GM12878 (cell line): Measurements from ENCODE around the gene KCNS3. TPM values are rescaled to one million over a fixed set of nuclear protein-coding genes. Genes with fewer than 3 reads are reported as not detected.

Experiments used
- ATAC-seq: fragments of 200-7000 bp; cut with Tn5 transposase; 3 replicates; pipeline ENCODE4 v1.9.1; 2020; ENCODE audit warnings: mild to moderate bottlenecking, moderate library complexity
- BruUV-seq: library from RNA; stranded (reverse); fragments of 400-500 nt; replicated peaks from 2 replicates; lab custom pipeline; 2021; lab: Mats Ljungman, UMichigan
- CTCF ChIA-PET: fragments of 300-600 bp; sonication (Branson Sonifier 250); formaldehyde crosslinking; extraction: SDS; loops from one replicate; lab custom pipeline; 2021; ENCODE audit warnings: inconsistent platforms; lab: Yijun Ruan, JAX
- POLR2A ChIA-PET: fragments of 350-600 bp; formaldehyde crosslinking; extraction: SDS; loops from one replicate; lab custom pipeline; 2021; ENCODE audit warnings: inconsistent platforms; lab: Charles Lee
- RAD21 ChIA-PET: fragments of 300-600 bp; sonication (Branson Sonifier 250); formaldehyde crosslinking; loops from one replicate; lab custom pipeline; 2023; ENCODE audit warnings: antibody characterized with exemption; ENCODE audit not compliant: unreplicated experiment; lab: Charles Lee
- SMC1A ChIA-PET: fragments of 300-600 bp; sonication (Branson Sonifier 250); formaldehyde crosslinking; loops from one replicate; lab custom pipeline; 2023; ENCODE audit not compliant: unreplicated experiment, uncharacterized antibody; lab: Charles Lee
- DNase-seq: peaks from one replicate; pipeline ENCODE4 v3.0.0-alpha.2; 2011; ENCODE audit warnings: low read depth, low spot score
- FAIRE-seq: peaks from 3 replicates; lab custom pipeline; 2011; peaks lifted over from hg19 to GRCh38; lab: Jason Lieb, UNC
- H2AFZ ChIP-seq: 2 replicates; pipeline ENCODE4 v1.6.0; 2011; ENCODE audit warnings: low read depth, low read length, control low read depth; ENCODE audit not compliant: control insufficient read depth
- H3K27ac ChIP-seq: 2 replicates; pipeline ENCODE4 v1.5.1; 2011; ENCODE audit warnings: control low read depth; ENCODE audit not compliant: control insufficient read depth, insufficient read depth
- H3K27me3 ChIP-seq, 2 experiments: replicated peaks in 1 of 2; 2 replicates each; pipeline versions ENCODE4 v1.6.0 to v1.6.1; 2011; ENCODE audit warnings: low read length in 1 of 2; ENCODE audit not compliant: control insufficient read depth in 2 of 2, insufficient read depth in 2 of 2
- H3K36me3 ChIP-seq, 2 experiments: 2 replicates each; pipeline ENCODE4 v1.5.1; 2011; ENCODE audit warnings: low read length in 1 of 2; ENCODE audit not compliant: control insufficient read depth in 2 of 2, insufficient read depth in 2 of 2
- H3K4me1 ChIP-seq: 2 replicates; pipeline ENCODE4 v1.6.1; 2011; ENCODE audit warnings: mild to moderate bottlenecking, low read length, moderate library complexity, mixed read lengths; ENCODE audit not compliant: control insufficient read depth, insufficient read depth
- H3K4me2 ChIP-seq: 2 replicates; pipeline ENCODE4 v1.6.0; 2011; ENCODE audit warnings: control low read depth; ENCODE audit not compliant: control insufficient read depth, insufficient read depth
- H3K4me3 ChIP-seq: fragments of 200-600 bp; sonication (generic); 2 replicates; pipeline ENCODE4 v1.5.1; 2016
- H3K79me2 ChIP-seq: 2 replicates; pipeline ENCODE4 v1.6.0; 2011; ENCODE audit warnings: low read length; ENCODE audit not compliant: control insufficient read depth, insufficient read depth
- H3K9ac ChIP-seq: 2 replicates; pipeline ENCODE4 v1.8.0; 2011; ENCODE audit warnings: low read length, control low read depth, mixed read lengths; ENCODE audit not compliant: control insufficient read depth, insufficient read depth
- H3K9me3 ChIP-seq: replicated peaks from 3 replicates; pipeline ENCODE4 v1.5.1; 2011; ENCODE audit warnings: mild to moderate bottlenecking, low read length; ENCODE audit not compliant: control insufficient read depth, insufficient read depth
- H4K20me1 ChIP-seq: 2 replicates; pipeline ENCODE4 v1.6.0; 2011; ENCODE audit not compliant: control insufficient read depth, insufficient read depth
- ESRRA ChIP-seq: IDR thresholded peaks from 2 replicates; pipeline ENCODE4 v1.6.1; 2012; ENCODE audit warnings: mild to moderate bottlenecking, low read length, improper control_type of control experiment
- IRF4 ChIP-seq: IDR thresholded peaks from 2 replicates; pipeline ENCODE4 v1.6.1; 2011; ENCODE audit warnings: low read depth, low read length
- MTA2 ChIP-seq: fragments of 450-650 bp; IDR thresholded peaks from 2 replicates; pipeline ENCODE4 v1.6.1; 2016; ENCODE audit warnings: low read depth, mild to moderate bottlenecking, moderate library complexity
- NRF1 ChIP-seq: conservative IDR thresholded peaks from 2 replicates; pipeline ENCODE4 v1.6.1; 2011; ENCODE audit warnings: mild to moderate bottlenecking, low read depth, low read length, improper control_type of control experiment
- SP1 ChIP-seq: IDR thresholded peaks from one replicate; pipeline ENCODE4 v1.6.1; 2011; ENCODE audit warnings: low read depth, low read length
- ZNF384 ChIP-seq: IDR thresholded peaks from 2 replicates; pipeline ENCODE4 v1.6.1; 2012; ENCODE audit warnings: low read depth, mild to moderate bottlenecking, low read length, improper control_type of control experiment, borderline replicate concordance
- ZNF622 ChIP-seq: fragments of 450-650 bp; IDR thresholded peaks from 2 replicates; pipeline ENCODE4 v1.6.1; 2017; ENCODE audit warnings: mild to moderate bottlenecking, inconsistent platforms
- WGBS: methylation state at CpG from one replicate; pipeline ENCODE4 v1.1.6; 2016; ENCODE audit warnings: low lambda C conversion rate; ENCODE audit not compliant: insufficient replicate concordance, insufficient coverage; ENCODE audit errors: missing lambda C conversion rate; 5-methylcytosine and 5-hydroxymethylcytosine counted together
- in situ Hi-C: fragments of 300-500 bp; cut with MboI; formaldehyde crosslinking; loops from 9 replicates; pipeline ENCODE4 v1.14.3; 2018; ENCODE audit warnings: mixed read lengths
- intact Hi-C: fragments of 100-400 bp; cut with micrococcal nuclease; formaldehyde crosslinking; loops from one replicate; pipeline ENCODE4 v1.14.2; 2022; ENCODE audit not compliant: unreplicated experiment
- polyA plus RNA-seq, 11 experiments: library from polyadenylated mRNA; depleted of rRNA in 4 of 11; unstranded in 6 of 11; stranded (reverse) in 5 of 11; fragments of >200 nt; fragmentation: Nextera tagmentation in 4 of 11; fragmentation: Illumina TruSeq in 1 of 11; extraction: Ambion mirVana in 4 of 11; extraction: Trizol in 1 of 11; gene quantifications; 1 replicate in 1 of 11; 2 replicates in 10 of 11; pipeline versions ENCODE4 v1.2.1 to v1.2.3, GENCODE V29; 2011 to 2016; ENCODE audit warnings: inconsistent platforms in 2 of 11, missing spikeins in 2 of 11, low read depth in 1 of 11
- total RNA-seq, 4 experiments: library from RNA; depleted of rRNA in 3 of 4; stranded (reverse); fragments of >200 nt in 3 of 4; fragmentation: Illumina TruSeq in 1 of 4; extraction: Trizol in 1 of 4; gene quantifications; 2 replicates each; pipeline versions ENCODE4 v1.2.1 to v1.2.3, GENCODE V29; 2013 to 2021
- TF ChIP-seq, protein P1 (sequence below): IDR thresholded peaks from 2 replicates; pipeline ENCODE4 v1.6.1; 2012; ENCODE audit warnings: low read length, inconsistent platforms
- TF ChIP-seq, protein P2 (sequence below): fragments of 450-650 bp; IDR thresholded peaks from 2 replicates; pipeline ENCODE4 v1.6.1; 2016; ENCODE audit warnings: mild to moderate bottlenecking, moderate library complexity, borderline replicate concordance

The KCNS3 gene
- total and polyA plus RNA-seq, 10 of the 15 experiments (the other 5 are each of a cell fraction or from before 2014, with no cell fraction given) = not detected

DNA sequence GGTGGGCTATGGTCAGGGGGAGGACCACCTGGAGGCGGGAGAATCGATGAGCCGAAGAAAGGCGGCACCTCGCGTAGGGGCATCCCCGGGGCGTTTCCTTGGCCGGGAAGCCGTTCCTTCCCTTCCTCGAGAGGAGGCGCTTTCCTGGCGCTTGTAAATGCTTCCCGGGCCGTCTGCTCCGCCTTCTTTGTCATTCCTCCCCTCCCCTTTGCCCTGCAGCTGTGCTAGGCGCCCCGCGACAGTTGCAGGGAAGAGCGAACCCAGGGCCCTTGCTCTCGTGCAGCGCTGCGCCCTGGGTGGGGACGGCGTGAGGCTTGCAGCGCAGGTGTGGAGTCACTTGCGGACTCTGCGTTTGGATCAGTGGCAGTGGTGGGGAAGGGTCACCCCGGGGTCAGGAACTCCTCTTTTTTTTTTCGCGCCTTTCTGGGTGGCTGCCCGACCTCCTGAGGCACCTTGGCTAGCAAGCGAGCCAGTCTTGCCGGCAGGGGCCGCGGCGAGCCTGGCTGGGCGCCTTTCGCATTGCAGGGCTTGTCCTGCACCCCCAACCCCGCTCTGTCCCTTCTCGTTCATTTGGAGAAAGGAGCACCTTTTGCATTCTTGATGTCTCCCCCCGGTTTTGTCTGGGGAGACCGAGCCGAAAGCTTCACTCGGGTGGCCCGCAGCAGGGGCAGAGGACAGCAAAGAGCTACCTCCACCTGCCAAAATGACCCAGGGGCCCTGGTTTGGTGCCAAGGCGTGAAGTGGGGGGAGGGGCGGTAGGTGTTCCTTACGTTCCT, 858 bp downstream of the KCNS3 start:
- Histone ChIP-seq H3K4me2 (peak overlapping the region; percentile 98; the same call in 1 of the 2 replicates), H3K4me3 (peak overlapping the region; percentile 32; the same call in 1 of the 2 replicates), H3K27ac (no peak overlapping the region), H3K4me1 (no peaks in the 10 kb centered on the region; the same call in 1 of the 2 replicates), H3K9me3 (no peaks in the 10 kb centered on the region), H3K9ac (no peak overlapping the region), H4K20me1 (no peaks in the 10 kb centered on the region; the same call in 1 of the 2 replicates), H3K79me2 (no peaks in the 10 kb centered on the region), H3K27me3 (peaks cover 14 to 22% of the 10 kb centered on the region in 2 experiments), H3K36me3 (no peaks in the 10 kb centered on the region), H2AFZ (no peak overlapping the region; the same call in 1 of the 2 replicates)
- ATAC-seq (peak; percentile 55), DNase-seq (no peak), FAIRE-seq (no peak)
- in situ Hi-C loops (no loop called here), intact Hi-C loops (no loop called here)
- no TSS peak for BruUV-seq
- TF ChIP-seq ZNF384 = no peak
- TF ChIP-seq SP1 = no peak
- TF ChIP-seq, protein P1, sequence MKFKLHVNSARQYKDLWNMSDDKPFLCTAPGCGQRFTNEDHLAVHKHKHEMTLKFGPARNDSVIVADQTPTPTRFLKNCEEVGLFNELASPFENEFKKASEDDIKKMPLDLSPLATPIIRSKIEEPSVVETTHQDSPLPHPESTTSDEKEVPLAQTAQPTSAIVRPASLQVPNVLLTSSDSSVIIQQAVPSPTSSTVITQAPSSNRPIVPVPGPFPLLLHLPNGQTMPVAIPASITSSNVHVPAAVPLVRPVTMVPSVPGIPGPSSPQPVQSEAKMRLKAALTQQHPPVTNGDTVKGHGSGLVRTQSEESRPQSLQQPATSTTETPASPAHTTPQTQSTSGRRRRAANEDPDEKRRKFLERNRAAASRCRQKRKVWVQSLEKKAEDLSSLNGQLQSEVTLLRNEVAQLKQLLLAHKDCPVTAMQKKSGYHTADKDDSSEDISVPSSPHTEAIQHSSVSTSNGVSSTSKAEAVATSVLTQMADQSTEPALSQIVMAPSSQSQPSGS = no peak
- TF ChIP-seq, protein P2, sequence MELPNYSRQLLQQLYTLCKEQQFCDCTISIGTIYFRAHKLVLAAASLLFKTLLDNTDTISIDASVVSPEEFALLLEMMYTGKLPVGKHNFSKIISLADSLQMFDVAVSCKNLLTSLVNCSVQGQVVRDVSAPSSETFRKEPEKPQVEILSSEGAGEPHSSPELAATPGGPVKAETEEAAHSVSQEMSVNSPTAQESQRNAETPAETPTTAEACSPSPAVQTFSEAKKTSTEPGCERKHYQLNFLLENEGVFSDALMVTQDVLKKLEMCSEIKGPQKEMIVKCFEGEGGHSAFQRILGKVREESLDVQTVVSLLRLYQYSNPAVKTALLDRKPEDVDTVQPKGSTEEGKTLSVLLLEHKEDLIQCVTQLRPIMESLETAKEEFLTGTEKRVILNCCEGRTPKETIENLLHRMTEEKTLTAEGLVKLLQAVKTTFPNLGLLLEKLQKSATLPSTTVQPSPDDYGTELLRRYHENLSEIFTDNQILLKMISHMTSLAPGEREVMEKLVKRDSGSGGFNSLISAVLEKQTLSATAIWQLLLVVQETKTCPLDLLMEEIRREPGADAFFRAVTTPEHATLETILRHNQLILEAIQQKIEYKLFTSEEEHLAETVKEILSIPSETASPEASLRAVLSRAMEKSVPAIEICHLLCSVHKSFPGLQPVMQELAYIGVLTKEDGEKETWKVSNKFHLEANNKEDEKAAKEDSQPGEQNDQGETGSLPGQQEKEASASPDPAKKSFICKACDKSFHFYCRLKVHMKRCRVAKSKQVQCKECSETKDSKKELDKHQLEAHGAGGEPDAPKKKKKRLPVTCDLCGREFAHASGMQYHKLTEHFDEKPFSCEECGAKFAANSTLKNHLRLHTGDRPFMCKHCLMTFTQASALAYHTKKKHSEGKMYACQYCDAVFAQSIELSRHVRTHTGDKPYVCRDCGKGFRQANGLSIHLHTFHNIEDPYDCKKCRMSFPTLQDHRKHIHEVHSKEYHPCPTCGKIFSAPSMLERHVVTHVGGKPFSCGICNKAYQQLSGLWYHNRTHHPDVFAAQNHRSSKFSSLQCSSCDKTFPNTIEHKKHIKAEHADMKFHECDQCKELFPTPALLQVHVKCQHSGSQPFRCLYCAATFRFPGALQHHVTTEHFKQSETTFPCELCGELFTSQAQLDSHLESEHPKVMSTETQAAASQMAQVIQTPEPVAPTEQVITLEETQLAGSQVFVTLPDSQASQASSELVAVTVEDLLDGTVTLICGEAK = no peak
- TF ChIP-seq ZNF622 = no peak
- no peak for TF ChIP-seq NRF1
- no peak for TF ChIP-seq ESRRA
- no peak for TF ChIP-seq IRF4
- TF ChIP-seq MTA2 = no peak
- SMC1A ChIA-PET = no interaction called here
- 15% methylated on average over 46 of the region's 49 CpGs for WGBS
- CTCF ChIA-PET = interaction anchor here (0.7 to 2.2 kb wide), 2 partner anchors 49 to 270 kb away, joined by 3 to 6 read pairs; no protein-coding TSS in a partner anchor
- POLR2A ChIA-PET = no interaction called here
- RAD21 ChIA-PET = no interaction called here
